GM12801 (cell line): ENCODE data around the gene LRBA.

Source experiments
- CTCF ChIP-seq: IDR thresholded peaks from one replicate; pipeline ENCODE4 v1.5.1; 2011; ENCODE audit warnings: control low read depth; ENCODE audit not compliant: insufficient read length; ENCODE audit errors: extremely low read depth

Gene LRBA

GRCh38 chr4:151012820-151013219, 2.3 kb downstream of the LRBA start:
- no peak for TF ChIP-seq CTCF

DNA sequence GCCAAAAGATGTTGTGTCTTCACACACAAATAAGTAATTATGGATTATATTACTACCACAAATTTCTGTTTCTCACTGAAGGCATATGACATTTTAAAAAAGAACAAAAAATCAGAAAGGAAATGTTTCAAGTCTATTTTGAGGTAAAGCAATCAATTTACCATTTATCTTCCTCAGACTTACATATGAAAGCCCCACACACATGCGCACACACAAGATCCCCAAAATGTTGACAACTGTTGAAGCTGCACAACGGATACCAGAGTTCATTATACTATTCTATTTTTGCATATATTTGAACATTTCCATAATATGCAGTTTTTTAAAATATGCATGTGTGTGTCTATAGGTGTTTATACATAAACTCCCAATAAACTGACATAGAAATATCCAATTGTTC, 2.7 kb downstream of the LRBA start:
- TF ChIP-seq CTCF, result no peak

GRCh38 chr4:151004222-151004621, 10.9 kb downstream of the LRBA start:
- no peak for TF ChIP-seq CTCF

DNA sequence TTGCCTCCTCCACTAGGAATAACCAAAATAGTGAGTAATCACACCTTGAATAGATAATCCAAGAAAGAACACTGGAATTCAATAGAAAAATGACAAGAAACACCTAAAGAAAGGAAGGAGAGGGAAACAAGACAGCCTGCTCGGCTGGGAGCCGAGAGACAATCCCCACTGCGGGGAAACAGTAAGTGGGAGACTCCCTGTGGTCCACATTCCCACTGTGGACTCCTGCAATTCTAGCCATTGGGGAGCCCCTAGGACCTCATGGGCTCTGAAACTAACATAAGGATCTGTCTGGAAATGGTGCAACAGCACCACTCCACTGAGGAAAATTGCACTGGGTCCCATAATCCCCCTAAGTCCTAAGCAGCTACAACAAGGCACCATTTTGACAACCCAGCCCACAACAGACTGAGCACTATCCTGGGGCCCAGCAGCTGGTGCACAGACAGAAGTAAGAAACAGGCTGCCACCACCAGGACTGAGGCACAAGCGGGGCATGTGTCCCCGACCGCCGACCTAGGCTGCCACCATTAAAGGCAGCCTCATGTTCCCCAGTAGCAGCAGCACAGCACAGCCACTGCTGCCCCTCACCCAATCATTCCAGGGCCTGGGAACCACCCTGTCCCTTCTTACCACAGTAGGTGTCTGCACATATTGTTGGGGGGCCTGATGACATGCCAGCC, 14.2 kb downstream of the LRBA start:
- TF ChIP-seq CTCF, result no peak

DNA sequence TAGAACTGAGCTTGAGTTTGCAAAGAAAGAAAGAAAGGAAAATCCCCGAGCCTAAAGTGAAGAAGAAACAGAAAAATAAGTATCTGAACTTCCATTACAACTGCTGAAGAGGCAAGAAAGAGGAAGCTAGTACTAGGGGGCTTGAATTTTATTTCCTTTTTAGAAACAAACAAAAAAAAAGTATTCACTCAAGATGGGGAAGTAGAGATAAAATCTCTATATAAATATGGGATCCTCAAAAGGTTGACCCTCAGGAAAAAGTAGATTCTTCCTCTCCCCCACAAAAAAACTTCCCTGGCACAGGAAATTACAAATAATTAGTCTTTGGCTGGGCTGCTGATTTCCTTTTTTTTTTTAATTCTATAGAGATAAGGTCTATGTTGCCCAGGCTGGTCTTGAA, 16.0 kb downstream of the LRBA start:
- TF ChIP-seq CTCF, result no peak

DNA sequence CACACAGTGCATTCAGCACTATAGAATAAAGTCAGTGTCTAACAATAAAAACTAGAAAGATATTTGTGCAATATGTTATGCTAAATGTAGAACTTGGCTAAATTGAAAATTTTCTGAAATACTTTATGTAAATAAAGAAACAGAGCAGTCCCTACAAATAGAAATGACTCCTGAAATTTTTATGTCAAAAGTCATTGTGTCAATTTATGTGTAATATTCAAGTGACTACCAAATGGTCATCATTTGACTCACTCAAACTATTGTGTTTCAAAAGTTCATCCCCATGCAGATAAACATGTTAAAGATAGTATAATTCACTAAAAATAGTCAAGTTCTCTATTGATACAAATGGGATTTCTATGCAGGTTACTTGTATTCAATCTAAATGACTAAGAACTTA, 17.9 kb downstream of the LRBA start:
- TF ChIP-seq CTCF, result no peak

DNA sequence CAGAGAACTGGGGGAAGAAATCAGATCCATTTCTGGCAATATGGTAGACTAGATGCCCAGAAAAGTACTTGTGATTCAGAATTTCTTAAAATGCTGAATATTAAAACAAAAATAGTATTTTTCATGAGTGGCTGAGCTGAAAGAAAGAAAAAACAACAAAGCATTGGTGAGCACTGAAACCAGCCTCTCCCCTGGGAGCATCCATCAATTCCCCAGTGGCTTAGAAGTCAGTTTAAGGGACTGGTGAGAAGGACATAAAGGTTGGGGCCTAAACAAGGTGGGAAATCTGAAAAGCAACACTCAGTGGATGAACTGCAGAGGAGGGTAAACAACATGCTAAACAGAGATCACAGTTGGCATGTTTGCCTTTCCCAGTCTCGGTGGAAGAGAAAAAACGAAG, 20.4 kb downstream of the LRBA start:
- TF ChIP-seq CTCF, result no peak
